Epithelial cell of prostate (primary cell): ENCODE data around the gene ARHGAP20.

Experiments
- DNase-seq: peaks from one replicate; pipeline ENCODE4 v3.0.0-alpha.2; 2011; ENCODE audit warnings: low read depth, low spot score
- H3K27ac ChIP-seq: fragments of 450-650 bp; 2 replicates; pipeline ENCODE4 v1.5.1; 2017; ENCODE audit warnings: mild to moderate bottlenecking

ARHGAP20 gene, protein sequence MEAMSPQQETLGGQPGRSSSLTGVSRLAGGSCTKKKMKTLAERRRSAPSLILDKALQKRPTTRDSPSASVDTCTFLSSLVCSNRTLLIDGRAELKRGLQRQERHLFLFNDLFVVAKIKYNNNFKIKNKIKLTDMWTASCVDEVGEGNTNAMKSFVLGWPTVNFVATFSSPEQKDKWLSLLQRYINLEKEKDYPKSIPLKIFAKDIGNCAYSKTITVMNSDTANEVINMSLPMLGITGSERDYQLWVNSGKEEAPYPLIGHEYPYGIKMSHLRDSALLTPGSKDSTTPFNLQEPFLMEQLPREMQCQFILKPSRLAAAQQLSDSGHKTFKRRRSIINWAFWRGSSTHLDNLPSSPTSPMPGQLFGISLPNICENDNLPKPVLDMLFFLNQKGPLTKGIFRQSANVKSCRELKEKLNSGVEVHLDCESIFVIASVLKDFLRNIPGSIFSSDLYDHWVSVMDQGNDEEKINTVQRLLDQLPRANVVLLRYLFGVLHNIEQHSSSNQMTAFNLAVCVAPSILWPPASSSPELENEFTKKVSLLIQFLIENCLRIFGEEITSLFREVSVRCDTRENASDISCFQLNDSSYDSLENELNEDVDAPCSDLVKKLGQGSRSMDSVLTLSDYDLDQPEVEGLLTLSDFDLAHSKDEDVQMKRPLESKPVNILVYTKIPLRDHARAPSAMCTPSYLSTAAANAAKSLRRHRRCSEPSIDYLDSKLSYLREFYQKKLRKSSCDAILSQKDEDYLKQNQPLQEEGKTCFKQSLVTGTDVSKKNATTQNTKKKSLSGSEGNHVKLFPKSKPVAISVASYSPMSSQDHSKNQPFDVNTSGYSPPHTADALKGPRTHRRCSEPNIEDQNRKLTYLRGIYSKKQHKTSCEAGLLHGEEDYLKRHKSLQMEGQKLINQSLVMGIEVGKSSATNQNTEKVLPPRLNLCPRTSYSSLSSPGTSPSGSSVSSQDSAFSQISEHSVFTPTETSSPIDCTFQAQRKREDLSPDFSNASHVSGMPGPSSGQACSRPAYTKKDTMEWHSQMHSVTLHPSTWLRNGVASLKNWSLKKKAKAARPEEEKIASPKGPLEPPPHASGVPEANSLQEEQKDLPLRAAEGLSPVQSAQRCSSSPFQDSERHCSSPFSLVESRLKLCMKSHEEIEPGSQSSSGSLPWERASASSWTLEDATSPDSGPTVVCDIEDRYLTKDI

DNA sequence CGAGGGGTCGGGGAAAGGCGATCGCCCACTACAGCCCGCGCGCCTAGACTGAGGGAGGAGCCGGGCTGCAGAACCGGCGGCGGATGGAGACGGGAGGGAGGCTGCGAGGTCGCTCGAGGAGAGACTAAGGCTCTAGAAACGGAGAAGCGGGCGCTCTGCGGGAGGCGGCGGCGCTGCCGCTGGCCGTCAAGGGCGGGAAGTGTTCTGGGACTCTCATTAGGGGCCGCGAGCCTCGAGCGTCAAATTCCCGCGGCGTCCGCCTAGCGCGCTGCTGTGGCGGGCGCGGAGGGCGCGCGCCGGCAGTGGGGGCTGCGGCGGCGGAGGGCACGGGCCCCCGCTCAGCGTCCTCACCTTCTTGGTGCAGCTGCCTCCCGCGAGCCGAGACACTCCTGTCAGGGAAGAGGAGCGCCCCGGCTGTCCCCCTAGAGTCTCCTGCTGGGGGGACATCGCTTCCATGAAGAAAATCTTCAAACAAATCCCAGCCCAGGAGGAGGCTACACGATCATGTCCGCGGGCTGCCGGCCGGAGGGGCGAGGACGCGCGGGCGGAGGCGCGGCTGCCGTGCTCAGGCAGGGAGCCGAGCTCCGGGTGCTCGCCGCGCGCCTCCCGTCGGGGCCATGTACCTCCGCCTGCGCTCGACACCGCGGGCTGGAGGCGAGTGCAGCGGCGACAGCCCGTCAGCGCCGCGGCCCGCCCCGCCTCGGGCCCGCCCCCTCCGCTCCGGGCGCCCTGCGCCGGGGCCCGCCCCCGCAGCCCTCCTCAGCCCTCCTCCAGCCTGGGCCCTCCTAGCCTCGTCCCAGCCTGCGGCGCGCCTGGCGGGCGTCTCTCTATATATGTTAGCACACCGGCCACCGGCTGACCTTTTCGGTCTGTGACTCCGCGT, at the start of gene ARHGAP20:
ARHGAP20 (minus strand) TSS at position 662 of the 883 bp plus-strand sequence; CDS start at position 456, 206 bp downstream.
- H3K27ac ChIP-seq, result no peak within 1 kb of the TSS
- no peak for DNase-seq

DNA sequence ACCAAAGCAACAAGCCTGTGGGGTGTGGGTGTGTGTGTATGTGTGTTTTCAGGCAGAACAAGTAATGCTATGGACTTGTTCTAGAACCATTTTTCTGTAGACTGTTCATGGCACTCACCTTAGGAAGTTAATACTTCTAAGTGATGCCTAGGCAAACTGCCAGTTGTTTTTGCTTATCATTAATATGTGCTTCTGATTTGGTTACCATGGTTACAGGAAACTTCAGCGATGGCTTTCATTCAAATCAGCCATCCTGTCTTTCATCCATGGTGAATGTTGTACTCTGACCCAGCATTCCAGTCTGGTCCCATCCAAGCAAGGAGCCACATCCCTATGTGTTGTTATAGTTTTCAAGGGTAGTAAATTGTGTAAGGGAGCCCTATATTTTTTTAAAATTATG, 49.8 kb upstream of the ARHGAP20 start:
- no peak overlapping the region for H3K27ac ChIP-seq
- no peak for DNase-seq

- DNase-seq, result no peak
- H3K27ac ChIP-seq, result no peak overlapping the region
Observed at GRCh38 chr11:110761131-110761530, 48.9 kb upstream of the ARHGAP20 start.

DNA sequence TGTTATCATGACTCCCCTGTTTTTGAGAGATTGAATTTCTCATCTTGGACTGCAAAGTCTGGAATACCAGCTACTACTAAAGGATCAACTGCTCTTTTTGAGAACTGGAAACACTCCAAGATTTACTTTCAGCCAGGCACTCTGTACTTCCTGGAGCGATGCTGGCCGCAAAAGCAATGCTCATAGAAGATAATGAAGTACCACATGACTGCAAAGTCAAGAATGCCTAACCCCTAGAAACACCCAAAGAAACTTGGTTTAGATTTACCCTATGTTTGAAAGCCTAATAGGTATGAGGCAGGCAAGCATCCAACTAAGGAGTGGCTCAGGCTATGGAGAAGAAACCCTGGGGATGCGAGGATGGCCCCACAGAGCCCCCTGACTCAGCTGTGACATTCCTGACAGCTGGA, 47.7 kb upstream of the ARHGAP20 start:
- no peak overlapping the region for H3K27ac ChIP-seq
- DNase-seq, result peak; percentile 14

DNA sequence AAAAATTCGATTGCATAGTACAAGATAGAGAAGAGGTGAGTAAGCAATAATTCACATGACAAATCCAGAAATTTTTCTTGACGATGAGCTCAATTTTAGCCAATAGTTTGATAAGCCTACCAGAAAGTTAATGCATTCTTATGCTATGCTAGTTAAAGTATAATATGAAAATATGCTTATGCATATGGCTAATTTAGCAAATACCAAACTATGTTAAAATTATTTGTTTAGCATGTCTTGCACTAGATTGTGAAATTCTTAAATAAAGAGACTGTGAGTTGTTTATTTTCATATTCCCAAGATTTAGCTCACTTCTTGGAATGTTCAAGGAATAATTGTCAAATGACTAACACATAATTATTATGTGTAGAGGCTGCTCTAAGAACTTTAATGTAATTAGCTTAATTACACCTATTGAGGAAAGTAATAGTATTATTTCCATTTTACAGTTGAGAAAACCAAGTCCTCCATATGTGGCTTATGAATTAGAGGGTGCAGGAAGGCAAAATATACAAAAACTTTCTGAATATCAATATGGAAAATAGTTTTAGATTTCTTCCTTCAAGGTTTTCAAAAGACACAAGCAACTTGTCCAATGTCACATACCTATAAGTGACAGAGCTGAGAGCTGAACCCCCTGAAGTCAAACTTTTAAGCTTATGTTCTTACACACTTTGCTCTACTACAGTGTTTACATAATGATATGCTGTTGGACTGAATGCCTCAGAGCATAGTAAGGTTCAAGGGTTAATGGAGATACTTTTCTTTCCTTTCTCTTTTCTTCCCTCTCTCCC, 45.9 kb upstream of the ARHGAP20 start:
- no peak for DNase-seq
- H3K27ac ChIP-seq, result no peak overlapping the region

DNA sequence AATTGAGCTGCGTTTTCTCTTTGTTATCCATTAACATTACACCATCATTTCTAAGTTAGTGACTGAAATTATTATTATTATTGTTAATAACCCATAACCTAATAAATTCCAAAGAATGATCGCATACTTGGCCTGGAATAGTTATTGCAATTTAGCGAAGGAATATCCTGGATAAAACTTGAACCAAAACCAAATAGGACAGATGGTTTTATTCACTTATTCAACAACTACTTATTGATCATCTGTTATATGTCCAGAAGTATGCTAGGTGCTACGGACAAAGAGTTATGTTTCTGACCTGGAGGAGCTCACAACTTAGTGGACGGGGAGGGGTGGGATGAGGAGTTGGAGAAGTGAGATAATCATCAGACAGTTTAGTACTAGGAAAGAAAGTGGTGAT, 44.8 kb upstream of the ARHGAP20 start:
- no peak for DNase-seq

DNA sequence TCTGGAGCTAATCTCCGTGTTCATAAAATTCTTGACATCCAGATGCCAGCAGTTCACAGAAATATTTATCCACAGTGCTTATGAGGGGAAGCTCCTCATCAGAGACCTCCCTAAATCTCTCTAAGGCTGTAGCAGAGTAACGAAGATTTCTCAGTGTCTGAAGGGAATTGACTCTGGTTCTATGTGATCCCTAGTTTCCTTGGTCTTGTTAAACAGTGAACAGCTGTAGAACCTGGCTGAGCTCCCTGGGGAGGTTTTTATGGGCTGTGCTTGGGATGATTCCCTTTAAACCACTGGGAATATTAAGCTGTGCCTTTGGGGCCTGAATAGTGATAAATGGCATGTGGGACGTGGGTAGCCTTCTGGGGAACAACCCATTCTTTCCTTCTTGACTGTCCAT, 43.7 kb upstream of the ARHGAP20 start:
- H3K27ac ChIP-seq, result no peak overlapping the region
- no peak for DNase-seq

More for the DNA sequence above, 44.8 kb upstream of the ARHGAP20 start:
- no peak overlapping the region for H3K27ac ChIP-seq

DNA sequence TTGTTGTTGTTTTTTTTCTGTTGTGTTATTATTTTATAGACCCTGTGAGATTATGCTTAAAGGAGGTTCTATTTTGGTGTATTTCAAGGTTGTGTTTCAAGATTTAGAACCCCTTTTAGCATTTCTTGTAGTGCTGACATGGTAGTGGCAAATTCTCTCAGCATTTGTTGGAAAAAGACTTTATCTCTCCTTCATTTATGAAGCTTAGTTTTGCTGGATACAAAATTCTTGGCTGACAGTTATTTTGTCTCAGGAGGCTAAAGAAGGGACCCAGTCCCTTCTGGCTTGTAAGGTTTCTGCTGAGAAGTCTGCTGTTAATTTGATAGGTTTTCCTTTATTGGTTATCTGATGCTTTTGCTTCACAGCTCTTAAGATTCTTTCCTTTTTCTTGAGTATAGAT, 40.7 kb upstream of the ARHGAP20 start:
- no peak for DNase-seq

GRCh38 chr11:110750100-110750499, 37.9 kb upstream of the ARHGAP20 start:
- no peak overlapping the region for H3K27ac ChIP-seq
- no peak for DNase-seq

More for the DNA sequence above, 40.7 kb upstream of the ARHGAP20 start:
- H3K27ac ChIP-seq, result no peak overlapping the region

GRCh38 chr11:110747531-110747930, 35.3 kb upstream of the ARHGAP20 start:
- H3K27ac ChIP-seq, result no peak overlapping the region
- DNase-seq, result no peak

GRCh38 chr11:110738641-110739040, 26.4 kb upstream of the ARHGAP20 start:
- no peak overlapping the region for H3K27ac ChIP-seq
- no peak for DNase-seq

GRCh38 chr11:110737593-110737992, 25.4 kb upstream of the ARHGAP20 start:
- no peak overlapping the region for H3K27ac ChIP-seq
- no peak for DNase-seq

GRCh38 chr11:110736171-110736553, 23.9 kb upstream of the ARHGAP20 start:
- no peak overlapping the region for H3K27ac ChIP-seq
- DNase-seq, result no peak

DNA sequence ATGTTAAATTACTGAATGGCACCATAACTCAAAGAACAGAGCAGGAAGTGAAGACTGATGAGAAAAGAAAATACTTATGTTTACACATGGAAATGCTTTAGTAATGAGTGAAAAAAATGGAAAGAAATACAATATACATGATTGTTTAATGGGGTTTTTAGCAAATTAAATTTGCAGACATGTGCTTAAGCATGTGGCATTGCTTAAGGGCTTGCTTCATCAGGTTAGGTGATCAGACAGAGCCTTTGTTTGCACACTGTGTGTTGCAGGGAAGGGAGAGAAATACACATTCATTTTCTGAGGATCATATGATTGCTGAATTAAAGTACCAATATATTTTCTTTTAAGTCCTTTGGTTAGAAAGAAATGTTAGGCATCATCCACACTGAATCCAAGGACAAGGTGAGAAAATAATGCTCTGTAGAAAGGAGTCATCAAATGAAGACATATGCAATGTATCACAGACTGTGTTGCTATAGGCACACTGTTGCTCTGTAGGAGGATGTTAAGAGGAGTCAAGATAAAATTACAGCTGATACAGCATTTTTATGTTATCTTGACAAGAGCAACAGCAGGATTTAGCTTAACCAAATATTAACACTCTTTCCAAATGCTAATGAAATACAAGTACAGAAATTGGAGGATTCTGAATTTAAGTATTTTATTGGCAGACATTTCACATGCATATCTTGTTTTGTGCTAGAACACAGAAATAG, 23.4 kb upstream of the ARHGAP20 start:
- DNase-seq, result no peak
- H3K27ac ChIP-seq, result no peak overlapping the region

DNA sequence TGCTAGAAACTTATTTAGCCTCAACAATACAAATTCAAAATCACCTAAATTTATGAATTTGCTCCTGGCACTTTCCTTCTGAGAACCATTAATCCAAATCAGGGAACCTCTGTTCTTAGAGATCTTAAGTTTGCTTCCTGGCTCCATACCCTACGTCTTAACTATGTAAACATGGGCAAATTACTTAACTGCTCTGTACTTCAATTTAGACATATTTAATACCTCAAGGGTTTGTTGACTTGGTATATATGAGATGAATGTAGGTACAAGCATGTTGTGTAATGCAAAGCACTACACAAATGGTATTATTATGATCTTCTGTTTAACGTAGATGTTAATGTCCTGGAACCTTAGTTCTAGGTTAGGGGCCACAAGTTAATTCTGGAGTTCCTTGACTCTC, 22.6 kb upstream of the ARHGAP20 start:
- no peak for DNase-seq
- H3K27ac ChIP-seq, result no peak overlapping the region

DNA sequence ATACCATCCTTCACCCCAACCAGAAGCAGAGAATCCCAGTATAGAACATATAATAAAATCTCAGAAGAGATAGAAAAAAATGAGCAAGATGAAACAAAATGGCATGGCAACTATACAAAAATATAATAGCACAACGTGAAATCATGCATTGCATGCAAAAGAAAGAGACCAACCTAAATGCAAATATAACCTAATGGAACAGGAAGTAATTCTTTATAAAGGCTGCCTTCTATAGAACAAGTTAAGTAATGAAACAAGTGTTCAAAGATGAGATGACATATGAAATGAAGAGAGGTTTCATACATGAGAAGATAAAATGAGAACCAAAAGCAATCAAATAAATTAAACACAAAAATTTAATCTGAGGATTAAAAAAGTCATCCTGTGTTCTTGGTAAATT, 18.5 kb upstream of the ARHGAP20 start:
- DNase-seq, result no peak
- H3K27ac ChIP-seq, result no peak overlapping the region

DNA sequence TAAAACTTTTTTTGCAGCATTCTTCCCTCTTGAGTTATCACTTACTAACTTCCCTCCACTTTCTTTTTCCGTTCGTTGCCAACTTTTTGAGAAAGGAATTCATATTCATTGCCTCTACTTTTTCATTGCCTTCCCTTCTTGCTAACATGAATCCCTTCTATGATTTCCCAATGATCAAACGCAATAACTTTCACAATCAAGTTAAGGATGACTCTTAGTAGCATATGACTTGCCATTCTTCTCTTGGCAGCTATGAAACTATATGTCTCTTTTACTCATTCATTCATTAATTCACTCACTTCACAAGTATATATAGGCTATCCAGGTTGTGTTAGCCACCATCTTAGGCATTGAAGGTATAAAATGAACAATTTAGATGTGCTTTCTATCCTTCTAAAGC, 16.6 kb upstream of the ARHGAP20 start:
- DNase-seq, result no peak
- H3K27ac ChIP-seq, result no peak overlapping the region

- H3K27ac ChIP-seq, result no peak overlapping the region
- no peak for DNase-seq
Observed at GRCh38 chr11:110728476-110728875, 16.2 kb upstream of the ARHGAP20 start.
